GM19468 (cell line): ENCODE measurements around the gene TRIP13.

Experiments used
- ATAC-seq: cut with Tn5 transposase; IDR thresholded peaks from one replicate; pipeline ENCODE4 v1.9.1; 2021; ENCODE audit warnings: mild to moderate bottlenecking, moderate library complexity, moderate number of reproducible peaks; ENCODE audit not compliant: unreplicated experiment; ENCODE audit errors: extremely low read depth

Gene TRIP13

DNA sequence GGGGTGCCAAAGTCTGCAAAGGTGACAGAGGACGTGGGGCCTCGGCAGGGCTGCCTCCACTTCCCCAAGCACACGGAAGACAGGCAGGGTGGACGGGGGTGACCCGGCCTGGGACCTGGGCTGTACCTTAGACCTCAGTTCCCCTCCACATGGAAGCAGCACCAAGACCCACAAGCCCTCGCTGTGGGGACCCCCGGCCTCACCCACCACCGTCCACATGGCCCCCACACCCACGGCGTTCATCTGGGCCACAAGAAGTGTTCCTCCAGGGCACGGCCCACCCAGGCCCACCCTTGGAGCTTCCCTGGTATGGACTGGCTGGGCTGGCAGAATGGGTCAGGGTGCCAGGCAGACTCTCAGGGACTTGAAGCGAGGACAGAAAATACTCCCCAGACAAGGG is 70.1 kb downstream of the TRIP13 start:
- ATAC-seq, result no peak

DNA sequence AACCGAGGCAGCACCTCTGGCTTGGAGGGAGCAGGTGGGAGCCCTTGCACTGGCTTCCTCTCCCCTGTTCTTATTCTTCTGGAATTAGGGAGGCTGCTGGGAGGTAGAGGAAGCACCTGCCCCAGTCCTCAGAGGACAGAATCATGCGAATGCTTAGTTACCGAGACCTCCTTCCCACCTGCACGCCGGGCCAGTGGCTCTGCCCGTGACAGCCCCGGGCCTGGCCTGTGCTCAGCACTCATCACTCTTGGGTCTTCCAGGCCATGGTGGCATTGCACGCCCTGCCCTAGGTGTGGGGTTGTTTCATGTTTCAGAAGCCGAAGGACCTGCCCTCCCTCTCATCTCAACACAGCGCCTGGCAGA is 70.6 kb downstream of the TRIP13 start:
- ATAC-seq, result no peak

DNA sequence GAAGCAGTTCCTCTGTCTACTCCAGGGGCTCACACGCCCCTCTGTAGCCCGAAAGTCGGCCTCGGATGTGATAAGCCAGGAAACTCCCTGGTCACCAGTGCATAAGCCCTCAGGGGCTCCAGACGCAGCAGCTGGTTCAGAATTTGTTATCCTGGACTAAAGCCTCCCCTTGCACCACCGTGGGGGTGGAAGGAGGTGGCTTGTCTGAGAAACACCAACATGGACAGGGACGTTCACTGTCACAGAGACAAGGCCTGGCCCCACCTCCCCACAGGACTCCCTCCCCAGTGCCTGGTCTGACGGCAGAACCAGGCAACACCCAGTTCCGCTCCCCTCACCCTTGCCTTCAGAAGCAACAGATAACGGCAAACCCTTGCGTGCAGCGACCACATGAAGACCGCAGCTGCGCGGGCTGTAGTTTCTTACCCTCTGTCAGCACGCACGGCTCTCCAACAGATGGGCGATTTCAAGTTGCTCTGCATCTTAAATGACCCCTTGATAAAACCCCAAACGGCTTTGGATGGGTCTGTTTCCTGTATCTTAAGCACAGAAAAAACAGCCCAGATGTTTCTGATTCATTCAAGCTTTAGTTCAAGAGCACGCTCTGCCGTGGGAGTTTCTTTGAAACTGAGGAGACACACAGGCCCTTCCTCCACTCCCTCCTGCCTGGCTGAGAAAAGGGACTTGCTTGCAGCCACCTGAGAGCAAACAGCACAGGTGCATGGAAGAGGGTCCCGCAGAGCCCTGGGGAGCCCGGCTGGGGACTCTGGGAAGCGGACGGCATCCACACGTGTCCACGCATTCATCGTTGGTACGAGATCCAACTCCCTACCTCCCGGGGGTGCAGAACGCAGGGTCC is 71.2 kb downstream of the TRIP13 start:
- peak; percentile 54 for ATAC-seq

DNA sequence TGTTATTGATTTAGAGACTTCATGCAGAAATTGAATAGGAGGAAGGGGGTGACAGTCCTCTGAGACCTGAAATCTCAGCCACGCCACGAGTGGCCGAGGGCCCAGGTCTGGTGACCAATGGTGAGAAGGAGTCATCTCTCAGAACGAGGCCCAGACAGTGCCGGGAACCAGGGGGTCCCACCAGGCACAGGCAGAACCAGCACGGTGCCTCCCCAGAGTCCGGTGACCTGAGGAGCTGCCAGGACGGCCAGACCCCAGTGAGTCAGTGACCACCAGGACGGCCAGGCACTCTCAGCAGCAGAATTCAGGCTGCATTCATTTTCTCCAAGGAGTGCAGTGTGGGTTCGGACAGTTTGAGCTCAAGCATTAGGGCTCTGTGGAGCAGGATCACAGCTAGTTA is 72.1 kb downstream of the TRIP13 start:
- ATAC-seq, result no peak

DNA sequence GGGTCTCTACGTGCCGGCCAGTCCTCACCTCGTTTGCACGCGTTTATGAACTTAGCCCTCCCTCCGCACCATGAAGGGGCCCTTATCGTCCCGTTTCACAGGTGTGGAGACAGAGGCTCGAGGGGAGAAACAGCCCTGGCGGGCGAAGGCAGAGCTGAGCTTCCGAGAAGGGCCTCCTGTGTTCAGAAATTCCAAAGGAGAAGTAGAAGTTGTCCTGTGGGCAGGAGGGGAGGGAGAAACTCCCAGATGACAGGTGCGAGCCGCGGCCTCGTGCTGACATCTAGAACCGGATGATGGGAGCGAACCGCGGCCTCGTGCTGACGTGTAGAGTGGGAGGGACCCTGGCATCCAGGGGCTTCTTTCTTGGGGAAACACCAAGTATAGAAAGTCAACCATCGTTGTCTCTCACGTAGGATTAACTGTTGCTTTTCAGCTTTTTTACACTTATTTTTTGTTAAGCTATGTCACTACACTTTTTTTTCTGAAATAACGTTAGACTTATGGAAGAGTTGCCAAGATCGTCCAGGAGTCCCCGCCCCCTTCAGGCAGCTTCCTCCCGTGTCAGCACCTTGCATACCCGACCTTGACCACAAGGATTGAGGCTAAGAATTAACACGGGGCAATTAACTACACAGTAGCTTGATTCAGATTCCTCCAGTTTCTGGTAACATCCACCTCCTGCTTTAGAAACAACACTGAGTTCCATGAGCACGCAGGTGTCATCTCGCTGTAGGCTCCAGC is 73.1 kb downstream of the TRIP13 start:
- no peak for ATAC-seq

DNA sequence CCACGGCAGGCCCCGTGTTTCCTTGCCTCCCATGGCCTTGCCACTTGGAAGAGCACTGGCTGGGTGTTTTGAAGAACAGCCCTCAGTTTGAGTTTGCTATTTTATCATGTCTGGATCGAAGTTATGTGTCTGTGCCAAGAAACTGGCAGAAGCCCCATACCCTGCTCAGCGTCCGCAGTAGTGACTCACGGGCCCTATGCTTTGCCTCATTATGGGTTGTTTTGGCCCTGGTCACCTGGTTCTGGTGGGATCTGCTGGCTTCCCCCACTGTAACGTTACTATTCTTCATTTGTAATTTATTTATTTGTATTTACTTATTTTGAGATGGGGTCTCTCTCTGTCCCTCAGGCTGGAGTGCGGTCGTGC is 73.6 kb downstream of the TRIP13 start:
- ATAC-seq, result no peak

DNA sequence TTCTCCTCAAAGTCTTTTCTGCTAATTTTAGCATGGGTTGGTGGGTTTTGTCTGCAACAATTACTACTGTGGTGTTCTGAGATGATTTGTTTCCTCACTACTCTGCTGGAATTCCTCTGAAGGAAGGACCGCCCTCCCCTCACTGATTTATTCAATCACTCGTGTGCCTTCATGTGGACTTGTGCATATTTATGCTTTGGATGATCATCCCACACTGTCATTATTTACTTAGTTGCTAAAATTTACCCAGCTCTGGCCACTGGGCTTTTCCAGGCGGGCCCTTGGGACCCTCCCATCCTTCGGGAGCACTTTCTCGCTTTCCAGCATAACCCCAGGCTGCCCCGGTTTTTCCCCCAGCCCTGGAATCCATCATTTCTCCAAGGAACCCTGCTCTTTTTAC is 74.3 kb downstream of the TRIP13 start:
- no peak for ATAC-seq
